Activated naive CD4-positive, alpha-beta T cell treated with anti-CD3 and anti-CD28 coated beads, Interleukin-2, amount 50 U/mL, for 24 hours (primary cell): ENCODE data around the gene VGF.
"Not testable (repeated sequence)": the region's sequence is repeated elsewhere in the genome, so short reads cannot be mapped to it uniquely, and the experiment has no call there.

Source experiments
- H3K27ac Mint-ChIP-seq: one replicate; pipeline ENCODE4 v1.8.0; 2021; ENCODE audit warnings: mild to moderate bottlenecking, mixed read lengths
- H3K27me3 Mint-ChIP-seq: one replicate; pipeline ENCODE4 v1.8.0; 2021; ENCODE audit warnings: mixed read lengths
- H3K36me3 Mint-ChIP-seq: one replicate; pipeline ENCODE4 v1.8.0; 2021; ENCODE audit warnings: mixed read lengths
- H3K4me1 Mint-ChIP-seq: one replicate; pipeline ENCODE4 v1.8.0; 2021; ENCODE audit warnings: mixed read lengths
- H3K4me3 Mint-ChIP-seq: one replicate; pipeline ENCODE4 v1.8.0; 2021; ENCODE audit warnings: mild to moderate bottlenecking, mixed read lengths
- H3K9me3 Mint-ChIP-seq: one replicate; pipeline ENCODE4 v1.8.0; 2021; ENCODE audit warnings: mixed read lengths

The VGF gene

DNA sequence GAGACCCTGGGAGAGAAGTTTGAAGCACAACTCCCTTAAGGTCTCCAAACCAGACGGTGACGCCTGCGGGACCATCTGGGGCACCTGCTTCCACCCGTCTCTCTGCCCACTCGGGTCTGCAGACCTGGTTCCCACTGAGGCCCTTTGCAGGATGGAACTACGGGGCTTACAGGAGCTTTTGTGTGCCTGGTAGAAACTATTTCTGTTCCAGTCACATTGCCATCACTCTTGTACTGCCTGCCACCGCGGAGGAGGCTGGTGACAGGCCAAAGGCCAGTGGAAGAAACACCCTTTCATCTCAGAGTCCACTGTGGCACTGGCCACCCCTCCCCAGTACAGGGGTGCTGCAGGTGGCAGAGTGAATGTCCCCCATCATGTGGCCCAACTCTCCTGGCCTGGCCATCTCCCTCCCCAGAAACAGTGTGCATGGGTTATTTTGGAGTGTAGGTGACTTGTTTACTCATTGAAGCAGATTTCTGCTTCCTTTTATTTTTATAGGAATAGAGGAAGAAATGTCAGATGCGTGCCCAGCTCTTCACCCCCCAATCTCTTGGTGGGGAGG is 27.6 kb downstream of the VGF start:
- peak overlapping the region; percentile 92 for H3K27ac Mint-ChIP-seq
- no peaks in the 10 kb centered on the region for H3K27me3 Mint-ChIP-seq
- no peaks in the 10 kb centered on the region for H3K9me3 Mint-ChIP-seq
- peak overlapping the region; percentile 76 for H3K4me3 Mint-ChIP-seq
- H3K36me3 Mint-ChIP-seq, result no peaks in the 10 kb centered on the region
- H3K4me1 Mint-ChIP-seq, result peaks cover 66% of the 10 kb centered on the region

DNA sequence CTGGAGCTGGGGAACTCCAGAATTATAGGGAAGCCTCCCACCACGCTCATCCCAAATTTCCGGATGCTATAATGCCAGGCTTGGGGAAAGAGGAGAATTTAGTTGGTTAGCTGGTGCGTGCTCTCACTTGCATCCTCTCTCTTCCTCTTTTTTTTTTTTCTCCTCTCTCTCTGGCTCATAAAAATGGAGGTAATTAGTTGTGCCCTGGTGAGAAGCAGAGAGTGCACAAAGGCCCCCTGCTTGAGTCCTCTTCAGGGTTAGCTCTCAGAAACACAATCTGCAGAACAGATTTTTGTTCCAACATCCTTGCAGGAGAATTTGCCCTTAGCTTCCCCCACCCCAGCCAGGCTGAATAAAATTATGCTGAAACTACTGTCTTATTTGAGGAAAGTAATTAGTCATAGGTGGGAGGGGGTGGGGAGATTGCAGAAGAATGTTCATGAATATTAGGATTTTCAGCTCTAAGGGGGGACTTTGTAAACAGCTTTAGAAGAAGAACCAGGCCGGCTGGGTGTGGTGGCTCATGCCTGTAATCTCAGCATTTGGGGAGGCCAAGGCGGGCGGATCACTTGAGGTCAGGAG is 30.9 kb downstream of the VGF start:
- Mint-ChIP-seq H3K4me3 (peak overlapping the region; percentile 49), H3K27me3 (peaks cover 6% of the 10 kb centered on the region), H3K9me3 (no peaks in the 10 kb centered on the region), H3K4me1 (peaks cover 52% of the 10 kb centered on the region), H3K27ac (peak overlapping the region; percentile 12), H3K36me3 (no peaks in the 10 kb centered on the region)

DNA sequence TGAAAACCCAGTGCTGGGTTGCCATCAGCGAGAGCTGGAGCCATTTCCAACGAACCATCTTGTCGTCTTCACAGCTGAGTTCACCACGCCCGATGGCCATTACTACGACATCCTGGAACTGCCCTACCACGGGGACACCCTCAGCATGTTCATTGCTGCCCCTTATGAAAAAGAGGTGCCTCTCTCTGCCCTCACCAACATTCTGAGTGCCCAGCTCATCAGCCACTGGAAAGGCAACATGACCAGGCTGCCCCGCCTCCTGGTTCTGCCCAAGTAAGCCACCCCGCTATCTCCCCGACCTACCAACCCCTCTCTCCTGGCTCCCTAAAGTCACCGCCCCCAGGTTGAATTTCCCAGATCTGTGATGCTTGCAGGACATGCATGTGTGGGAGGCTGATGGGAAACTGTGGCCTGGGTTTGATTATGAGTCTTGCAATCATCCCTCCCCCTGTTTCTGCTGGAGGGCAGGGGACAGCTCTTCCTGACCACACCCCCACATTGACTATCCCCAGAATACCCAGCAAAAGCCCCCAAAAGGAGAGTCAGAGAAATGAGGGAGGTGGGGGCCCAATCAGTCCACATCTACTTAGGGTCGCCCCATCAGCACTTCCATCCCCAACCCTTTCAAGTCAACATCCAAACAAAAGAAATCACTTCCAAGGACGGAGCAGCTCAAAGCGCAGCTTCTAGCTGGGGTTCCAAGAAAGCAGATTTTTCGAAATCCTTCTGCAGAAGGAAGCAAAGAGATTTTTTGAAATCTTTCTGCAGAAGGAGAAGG is 31.6 kb downstream of the VGF start:
- peaks cover 6% of the 10 kb centered on the region for H3K27me3 Mint-ChIP-seq
- no peaks in the 10 kb centered on the region for H3K9me3 Mint-ChIP-seq
- H3K27ac Mint-ChIP-seq, result no peak overlapping the region
- H3K36me3 Mint-ChIP-seq, result no peaks in the 10 kb centered on the region
- no peak overlapping the region for H3K4me3 Mint-ChIP-seq
- H3K4me1 Mint-ChIP-seq, result peaks cover 45% of the 10 kb centered on the region

DNA sequence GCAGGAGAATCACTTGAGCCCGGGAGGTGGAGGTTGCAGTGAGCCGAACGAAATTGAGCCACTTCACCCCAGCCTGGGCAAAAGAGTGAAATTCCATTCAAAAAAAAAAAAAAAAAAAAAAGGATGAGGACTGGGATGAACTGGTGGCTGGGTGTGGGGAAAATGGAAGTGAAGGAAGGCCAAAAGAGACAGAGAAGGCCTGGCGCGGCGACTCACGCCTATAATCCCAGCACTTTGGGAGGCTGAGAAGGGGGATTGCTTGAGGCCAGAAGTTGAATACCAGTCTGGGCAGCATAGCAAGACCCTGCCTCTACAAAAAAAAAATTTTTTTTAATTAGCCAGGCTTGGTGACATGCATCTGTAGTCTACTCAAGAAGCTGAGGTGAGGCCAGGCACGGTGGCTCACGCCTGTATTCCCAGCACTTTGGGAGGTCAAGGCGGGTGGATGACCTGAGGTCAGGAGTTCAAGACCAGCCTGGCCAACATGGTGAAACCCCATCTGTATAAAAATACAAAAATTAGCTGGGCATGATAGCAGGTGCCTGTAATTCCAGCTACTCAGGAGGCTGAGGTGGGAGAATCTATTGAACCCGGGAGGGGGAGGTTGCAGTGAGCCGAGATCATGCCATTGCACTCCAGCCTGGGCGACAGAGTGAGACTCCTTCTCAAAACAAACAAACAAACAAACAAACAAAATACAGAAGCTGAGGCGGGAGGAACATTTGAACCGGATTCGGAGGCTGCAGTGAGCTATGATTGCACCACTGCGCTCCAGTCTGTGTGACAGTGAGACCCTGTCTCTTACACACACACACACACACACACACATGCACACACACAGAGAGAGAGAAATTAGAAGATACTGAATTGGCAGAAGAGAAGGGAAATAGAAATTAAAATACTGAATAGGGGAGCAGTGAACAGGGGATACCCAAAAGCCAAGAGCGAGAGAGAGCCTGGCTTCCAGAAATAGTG is 32.5 kb downstream of the VGF start:
- not testable (repeated sequence) for H3K27ac Mint-ChIP-seq, H3K27me3 Mint-ChIP-seq, H3K4me3 Mint-ChIP-seq, H3K36me3 Mint-ChIP-seq, H3K9me3 Mint-ChIP-seq
- H3K4me1 Mint-ChIP-seq, result peaks cover 36% of the 10 kb centered on the region

DNA sequence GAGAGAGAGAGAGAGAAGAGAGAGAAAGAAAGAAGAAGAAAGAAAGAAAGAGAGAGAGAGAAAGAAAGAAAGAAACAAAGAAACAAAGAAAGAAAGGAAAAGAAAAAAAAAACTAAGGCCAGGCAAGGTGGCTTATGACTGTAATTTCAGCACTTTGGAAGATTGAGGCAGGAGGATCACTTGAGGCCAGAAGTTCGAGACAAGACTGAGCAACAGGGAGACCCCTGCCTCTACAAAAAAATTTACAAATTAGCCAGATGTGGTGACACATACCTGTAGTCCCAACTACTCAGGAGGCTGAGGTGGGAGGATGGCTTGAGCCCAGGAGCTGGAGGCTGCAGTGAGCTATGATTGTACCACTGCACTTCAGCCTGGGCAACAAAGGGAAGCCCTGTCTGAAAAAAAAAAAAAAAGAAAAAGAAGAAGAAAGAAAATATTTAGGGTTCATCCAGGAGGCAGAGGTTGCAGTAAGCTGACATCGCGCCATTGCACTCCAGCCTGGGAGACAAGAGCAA is 35.7 kb downstream of the VGF start:
- peaks cover 33% of the 10 kb centered on the region for H3K4me1 Mint-ChIP-seq
- H3K36me3 Mint-ChIP-seq, result no peaks in the 10 kb centered on the region
- H3K27ac Mint-ChIP-seq, result no peak overlapping the region
- H3K9me3 Mint-ChIP-seq, result no peaks in the 10 kb centered on the region
- H3K4me3 Mint-ChIP-seq, result no peak overlapping the region
- H3K27me3 Mint-ChIP-seq, result peaks cover 19% of the 10 kb centered on the region

DNA sequence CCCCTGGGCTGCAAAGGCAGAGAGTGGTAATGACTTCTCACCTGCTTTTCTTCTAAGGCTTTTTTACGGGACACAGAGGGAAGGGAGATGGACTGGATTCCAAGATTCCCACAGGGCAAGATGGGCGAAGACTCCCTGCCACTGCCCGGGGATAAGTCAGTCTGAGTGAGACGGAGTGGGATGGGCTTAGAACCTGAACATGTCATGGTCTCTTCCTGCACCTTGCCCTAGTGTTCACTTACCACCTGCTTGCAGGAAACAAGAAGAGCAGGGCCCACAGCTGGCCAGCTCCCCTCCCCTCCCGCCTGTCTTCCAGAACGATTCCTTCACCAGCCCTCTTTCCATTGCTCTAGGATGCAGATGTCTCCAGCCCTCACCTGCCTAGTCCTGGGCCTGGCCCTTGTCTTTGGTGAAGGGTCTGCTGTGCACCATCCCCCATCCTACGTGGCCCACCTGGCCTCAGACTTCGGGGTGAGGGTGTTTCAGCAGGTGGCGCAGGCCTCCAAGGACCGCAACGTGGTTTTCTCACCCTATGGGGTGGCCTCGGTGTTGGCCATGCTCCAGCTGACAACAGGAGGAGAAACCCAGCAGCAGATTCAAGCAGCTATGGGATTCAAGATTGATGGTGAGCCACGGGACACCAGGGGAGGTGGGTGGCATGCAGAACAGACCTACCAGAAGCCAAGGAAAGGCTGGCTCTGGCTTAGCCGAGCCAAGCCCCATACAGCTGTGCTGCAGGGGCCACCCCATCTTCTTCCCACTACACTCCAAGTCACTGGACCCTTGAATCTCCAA is 37.1 kb downstream of the VGF start:
- H3K4me3 Mint-ChIP-seq, result no peak overlapping the region
- peaks cover 27% of the 10 kb centered on the region for H3K4me1 Mint-ChIP-seq
- H3K36me3 Mint-ChIP-seq, result no peaks in the 10 kb centered on the region
- H3K27me3 Mint-ChIP-seq, result peaks cover 26% of the 10 kb centered on the region
- no peaks in the 10 kb centered on the region for H3K9me3 Mint-ChIP-seq
- H3K27ac Mint-ChIP-seq, result no peak overlapping the region

DNA sequence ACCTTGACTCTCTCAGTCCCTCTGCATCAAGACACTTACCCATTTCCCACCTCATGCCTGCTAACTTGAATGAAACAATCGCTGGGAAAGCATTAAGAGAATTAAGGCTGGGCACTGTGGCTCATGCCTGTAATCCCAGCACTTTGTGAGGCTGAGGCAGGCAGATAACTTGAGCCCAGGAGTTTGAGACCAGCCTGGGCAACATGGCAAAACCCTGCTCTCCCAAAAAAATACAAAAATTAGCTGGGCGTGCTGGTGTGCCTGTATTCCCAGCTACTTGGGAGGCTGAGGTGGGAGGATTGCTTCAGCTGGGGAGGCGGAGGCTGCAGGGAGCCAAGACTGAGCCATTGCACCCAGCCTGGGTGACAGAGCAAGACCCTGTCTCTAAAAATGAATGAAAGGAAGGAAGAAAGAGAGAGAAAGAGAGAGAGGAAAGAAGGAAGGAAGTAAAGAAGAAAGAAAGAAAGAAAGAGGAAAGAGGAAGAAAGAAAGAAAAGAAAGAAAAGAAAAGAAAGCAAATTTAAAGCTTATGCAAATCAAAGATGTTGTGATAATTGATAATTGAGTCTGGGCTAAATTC is 37.8 kb downstream of the VGF start:
- Mint-ChIP-seq H3K27me3 (peaks cover 29% of the 10 kb centered on the region), H3K4me3 (peak overlapping the region; percentile 30), H3K9me3 (no peaks in the 10 kb centered on the region), H3K36me3 (no peaks in the 10 kb centered on the region), H3K4me1 (peaks cover 27% of the 10 kb centered on the region), H3K27ac (no peak overlapping the region)

DNA sequence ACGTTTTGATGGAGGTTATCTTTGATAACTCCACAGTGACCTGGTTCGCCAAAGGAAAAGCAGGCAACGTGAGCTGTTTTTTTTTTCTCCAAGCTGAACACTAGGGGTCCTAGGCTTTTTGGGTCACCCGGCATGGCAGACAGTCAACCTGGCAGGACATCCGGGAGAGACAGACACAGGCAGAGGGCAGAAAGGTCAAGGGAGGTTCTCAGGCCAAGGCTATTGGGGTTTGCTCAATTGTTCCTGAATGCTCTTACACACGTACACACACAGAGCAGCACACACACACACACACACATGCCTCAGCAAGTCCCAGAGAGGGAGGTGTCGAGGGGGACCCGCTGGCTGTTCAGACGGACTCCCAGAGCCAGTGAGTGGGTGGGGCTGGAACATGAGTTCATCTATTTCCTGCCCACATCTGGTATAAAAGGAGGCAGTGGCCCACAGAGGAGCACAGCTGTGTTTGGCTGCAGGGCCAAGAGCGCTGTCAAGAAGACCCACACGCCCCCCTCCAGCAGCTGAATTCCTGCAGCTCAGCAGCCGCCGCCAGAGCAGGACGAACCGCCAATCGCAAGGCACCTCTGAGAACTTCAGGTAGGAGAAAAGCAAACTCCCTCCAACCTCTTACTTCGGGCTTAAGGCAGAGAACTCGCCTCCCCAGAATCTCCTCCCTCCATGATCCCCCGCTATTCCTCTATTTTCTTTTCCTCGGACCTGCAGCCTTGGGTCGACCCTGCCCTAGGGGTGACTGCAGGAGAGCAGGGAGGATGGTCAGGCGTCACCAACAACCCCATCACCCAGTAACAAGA is 38.5 kb downstream of the VGF start, which contains the start of gene SERPINE1:
Gene SERPINE1, plus strand, starts transcription at position 454 of the 809 bp plus-strand sequence. CDS start 1,290 bp downstream, outside the sequence.
- H3K4me3 Mint-ChIP-seq, result peak within 1 kb of the TSS; percentile 30
- peaks cover 27% of the 10 kb centered on the region for H3K4me1 Mint-ChIP-seq
- H3K27me3 Mint-ChIP-seq, result peaks cover 28% of the 10 kb centered on the region
- H3K36me3 Mint-ChIP-seq, result no peaks in the 10 kb centered on the region
- H3K27ac Mint-ChIP-seq, result peak within 1 kb of the TSS; percentile 77
- H3K9me3 Mint-ChIP-seq, result no peaks in the 10 kb centered on the region

DNA sequence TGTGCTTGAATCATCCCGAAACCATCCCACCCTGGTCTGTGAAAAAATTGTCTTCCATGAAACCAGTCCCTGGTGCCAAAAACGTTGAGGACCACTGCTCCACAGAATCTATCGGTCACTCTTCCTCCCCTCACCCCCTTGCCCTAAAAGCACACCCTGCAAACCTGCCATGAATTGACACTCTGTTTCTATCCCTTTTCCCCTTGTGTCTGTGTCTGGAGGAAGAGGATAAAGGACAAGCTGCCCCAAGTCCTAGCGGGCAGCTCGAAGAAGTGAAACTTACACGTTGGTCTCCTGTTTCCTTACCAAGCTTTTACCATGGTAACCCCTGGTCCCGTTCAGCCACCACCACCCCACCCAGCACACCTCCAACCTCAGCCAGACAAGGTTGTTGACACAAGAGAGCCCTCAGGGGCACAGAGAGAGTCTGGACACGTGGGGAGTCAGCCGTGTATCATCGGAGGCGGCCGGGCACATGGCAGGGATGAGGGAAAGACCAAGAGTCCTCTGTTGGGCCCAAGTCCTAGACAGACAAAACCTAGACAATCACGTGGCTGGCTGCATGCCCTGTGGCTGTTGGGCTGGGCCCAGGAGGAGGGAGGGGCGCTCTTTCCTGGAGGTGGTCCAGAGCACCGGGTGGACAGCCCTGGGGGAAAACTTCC is 39.2 kb downstream of the VGF start:
- H3K4me1 Mint-ChIP-seq, result peaks cover 27% of the 10 kb centered on the region

DNA sequence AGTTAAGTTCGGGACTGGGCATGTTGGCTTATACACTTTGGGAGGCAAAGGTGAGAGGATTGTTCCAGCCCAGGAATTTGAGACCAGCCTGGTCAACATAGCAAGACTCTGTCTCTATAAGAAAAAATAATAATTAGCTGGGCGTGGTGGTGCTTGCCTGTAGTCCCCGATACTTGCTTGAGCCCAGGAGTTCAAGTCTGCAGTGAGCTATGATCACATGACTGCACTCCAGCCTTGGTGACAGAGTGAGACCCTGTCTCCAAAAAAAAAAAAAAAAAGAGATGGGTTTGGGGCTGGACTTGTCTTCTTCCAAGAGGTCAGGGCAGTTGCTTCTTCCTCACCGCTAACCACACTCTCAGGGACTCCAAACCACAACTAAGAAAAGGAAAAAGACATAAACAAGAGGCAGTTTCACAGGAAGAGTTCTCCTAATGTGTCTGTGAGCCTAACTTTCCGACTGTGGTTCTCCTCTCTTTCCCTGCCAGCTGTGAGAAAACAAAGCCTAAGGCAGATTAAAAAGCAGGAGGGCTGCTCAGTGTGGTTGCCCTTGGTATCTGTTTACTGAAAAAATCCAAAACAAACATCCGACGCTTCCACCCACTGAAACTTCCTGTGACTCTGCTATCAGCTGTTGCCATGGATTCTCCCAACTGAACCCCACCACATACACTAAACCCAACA is 40.9 kb downstream of the VGF start:
- Mint-ChIP-seq H3K27me3 (peaks cover 29% of the 10 kb centered on the region), H3K36me3 (no peaks in the 10 kb centered on the region), H3K27ac (peak overlapping the region; percentile 70), H3K9me3 (no peaks in the 10 kb centered on the region), H3K4me1 (peaks cover 27% of the 10 kb centered on the region), H3K4me3 (no peak overlapping the region)

More for the DNA sequence above, 39.2 kb downstream of the VGF start:
- peaks cover 29% of the 10 kb centered on the region for H3K27me3 Mint-ChIP-seq
- no peaks in the 10 kb centered on the region for H3K36me3 Mint-ChIP-seq
- H3K9me3 Mint-ChIP-seq, result no peaks in the 10 kb centered on the region
- peak overlapping the region; percentile 77 for H3K27ac Mint-ChIP-seq
- no peak overlapping the region for H3K4me3 Mint-ChIP-seq

DNA sequence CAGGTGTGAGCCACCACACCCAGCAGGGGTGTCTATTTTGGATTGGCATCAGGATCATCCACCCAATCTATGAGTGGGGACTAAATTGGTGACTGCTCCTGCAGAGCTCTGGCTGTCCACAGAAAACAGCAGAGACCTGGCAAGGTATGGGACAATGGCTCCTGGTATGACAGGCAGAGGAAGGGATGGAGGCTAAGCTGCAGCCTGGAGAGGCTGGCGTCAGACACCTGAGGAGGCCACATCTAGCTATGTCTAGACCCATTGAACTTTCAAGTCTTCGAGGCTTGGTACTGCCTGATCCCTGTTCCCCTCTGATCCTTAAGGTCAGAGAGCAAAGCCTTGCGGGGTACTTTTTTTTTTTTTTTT is 41.7 kb downstream of the VGF start:
- no peak overlapping the region for H3K4me3 Mint-ChIP-seq
- H3K9me3 Mint-ChIP-seq, result no peaks in the 10 kb centered on the region
- peaks cover 32% of the 10 kb centered on the region for H3K27me3 Mint-ChIP-seq
- no peak overlapping the region for H3K27ac Mint-ChIP-seq
- H3K4me1 Mint-ChIP-seq, result peaks cover 27% of the 10 kb centered on the region
- no peaks in the 10 kb centered on the region for H3K36me3 Mint-ChIP-seq

DNA sequence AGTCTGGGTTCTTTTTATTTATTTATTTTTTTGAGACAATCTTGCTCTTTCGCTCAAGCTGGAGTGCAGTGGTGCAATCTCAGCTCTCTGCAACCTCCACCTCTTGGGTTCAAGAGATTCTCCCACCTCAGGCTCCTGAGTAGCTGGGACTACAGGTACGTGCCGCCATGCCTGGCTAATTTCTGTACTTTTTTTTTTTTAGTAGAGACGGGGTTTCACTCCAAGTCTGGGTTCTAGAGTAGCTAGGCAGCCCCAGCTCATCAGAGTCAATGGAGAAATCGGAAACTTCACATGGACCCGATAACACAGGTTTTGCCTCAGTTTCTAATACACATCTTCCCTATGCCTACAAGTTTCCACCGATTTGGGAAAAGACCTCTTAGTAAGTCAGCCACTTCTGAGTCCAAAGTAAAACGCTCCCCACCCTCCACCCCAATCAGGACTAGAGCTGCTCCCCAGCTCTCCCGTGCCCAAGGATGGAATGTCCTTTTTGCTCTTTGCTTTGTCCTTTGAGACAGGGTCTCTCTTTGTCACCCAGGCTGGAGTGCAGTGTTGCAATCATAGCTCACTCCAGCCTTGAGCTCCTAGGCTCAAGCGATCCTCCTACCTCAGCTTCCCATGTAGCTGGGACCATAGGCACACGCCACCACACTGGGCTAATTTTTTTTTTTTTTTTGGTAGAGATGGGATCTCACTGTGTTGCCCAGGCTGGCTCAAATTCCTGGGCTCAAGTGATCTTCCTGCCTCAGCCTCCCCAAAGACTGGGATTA is 42.3 kb downstream of the VGF start:
- Mint-ChIP-seq H3K27me3 (peaks cover 32% of the 10 kb centered on the region), H3K36me3 (no peaks in the 10 kb centered on the region), H3K4me3 (no peak overlapping the region), H3K27ac (no peak overlapping the region), H3K4me1 (peaks cover 27% of the 10 kb centered on the region), H3K9me3 (no peaks in the 10 kb centered on the region)
